GM18520 (cell line): Measurements from ENCODE around the gene TRIM75.
"Not testable (repeated sequence)": the region's sequence is repeated elsewhere in the genome, so short reads cannot be mapped to it uniquely, and the experiment has no call there.

Experiments used
- ATAC-seq: cut with Tn5 transposase; IDR thresholded peaks from one replicate; pipeline ENCODE4 v1.9.1; 2021; ENCODE audit not compliant: unreplicated experiment

Gene TRIM75

GRCh38 chr4:165077034-165077578, 23.4 kb downstream of the TRIM75 start:
- no peak for ATAC-seq

GRCh38 chr4:165079476-165079875, 25.8 kb downstream of the TRIM75 start:
- ATAC-seq = no peak

GRCh38 chr4:165084787-165085186, 31.1 kb downstream of the TRIM75 start:
- not testable (repeated sequence) for ATAC-seq

- no peak for ATAC-seq
These were observed 32.3 kb downstream of the TRIM75 start for GRCh38 chr4:165085946-165086345.

GRCh38 chr4:165088366-165088765, 34.7 kb downstream of the TRIM75 start:
- no peak for ATAC-seq

- ATAC-seq = not testable (repeated sequence)
These were observed 38.5 kb downstream of the TRIM75 start for GRCh38 chr4:165092187-165092586.

- no peak for ATAC-seq
These were observed 41.2 kb downstream of the TRIM75 start for GRCh38 chr4:165094873-165095272.

GRCh38 chr4:165095291-165095690, 41.6 kb downstream of the TRIM75 start:
- ATAC-seq = no peak

GRCh38 chr4:165096776-165097175, 43.1 kb downstream of the TRIM75 start:
- no peak for ATAC-seq

GRCh38 chr4:165101641-165102040, 48.0 kb downstream of the TRIM75 start:
- ATAC-seq = no peak

- no peak for ATAC-seq
These were observed 52.9 kb downstream of the TRIM75 start for GRCh38 chr4:165106518-165106917.
